ENCODE results near the gene STK38L.

Gene STK38L

DNA sequence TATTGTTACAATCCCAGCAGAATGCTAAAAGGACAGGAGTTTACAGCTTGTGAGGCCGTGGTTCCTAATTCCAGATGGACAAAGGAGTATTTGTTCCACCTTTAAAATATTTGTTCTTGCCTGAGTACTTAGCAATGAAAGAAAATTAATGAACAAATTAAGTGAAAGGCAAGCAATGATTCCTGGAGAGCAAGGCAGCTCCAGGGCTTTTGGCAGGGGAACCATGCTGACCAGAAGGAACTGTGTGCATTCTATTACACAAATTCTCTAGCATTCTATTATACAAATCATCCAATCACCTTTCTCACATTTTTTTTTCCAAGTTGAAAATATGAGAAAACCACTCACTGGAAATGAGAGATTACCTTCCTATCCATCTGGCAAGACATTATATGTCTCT, 86.8 kb downstream of the STK38L start:
- DNase-seq: no peak

DNA sequence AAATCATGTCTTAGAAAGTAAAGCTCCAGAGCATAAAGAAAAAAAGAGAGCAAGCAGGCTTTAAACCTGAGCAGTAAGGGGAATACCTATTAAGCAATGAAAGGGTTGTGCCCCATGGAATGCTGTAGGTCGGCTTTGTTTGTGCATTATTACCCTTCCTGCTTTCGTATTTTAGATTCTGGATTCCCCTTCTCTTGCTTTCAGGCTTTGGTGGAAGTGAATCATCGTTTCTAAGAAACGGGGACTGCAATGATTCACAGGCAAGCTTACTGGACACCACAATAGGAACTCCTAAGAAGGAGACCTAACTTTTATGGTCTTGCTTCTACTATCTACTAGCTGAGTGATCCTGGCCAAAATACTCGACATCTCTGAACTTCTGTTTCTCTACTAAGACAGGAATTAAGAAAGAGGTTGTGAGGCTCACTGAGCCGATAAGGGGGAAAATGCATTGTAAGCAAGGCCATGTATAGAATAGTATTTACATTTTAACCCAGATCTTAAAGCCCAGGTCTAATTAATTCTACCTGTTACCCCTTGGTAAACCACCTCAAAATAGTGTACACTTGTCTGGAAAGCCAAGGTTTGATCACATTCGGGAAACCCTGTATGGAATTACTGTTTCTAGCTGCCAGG, 87.3 kb downstream of the STK38L start:
- no peak for DNase-seq

DNA sequence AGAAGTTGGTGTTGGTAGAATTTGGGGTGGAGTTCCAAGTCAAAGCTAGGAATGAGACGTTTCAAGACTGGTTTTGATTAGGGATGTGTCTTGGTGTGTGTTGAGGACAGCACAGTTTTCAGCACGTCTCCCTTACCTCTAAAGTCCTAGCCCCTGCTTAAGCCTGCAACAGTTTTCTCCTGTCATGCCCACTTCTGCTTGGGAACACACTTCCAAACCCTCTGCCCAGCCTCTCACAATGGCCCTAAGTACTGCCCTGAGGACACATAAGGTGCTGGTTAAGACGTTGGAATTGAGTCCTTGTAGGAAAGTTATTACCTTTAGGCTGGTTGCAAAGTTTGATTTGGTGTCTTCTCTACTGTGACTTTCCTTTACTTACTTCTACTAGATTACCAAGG, 87.8 kb downstream of the STK38L start:
- no peak for DNase-seq

DNA sequence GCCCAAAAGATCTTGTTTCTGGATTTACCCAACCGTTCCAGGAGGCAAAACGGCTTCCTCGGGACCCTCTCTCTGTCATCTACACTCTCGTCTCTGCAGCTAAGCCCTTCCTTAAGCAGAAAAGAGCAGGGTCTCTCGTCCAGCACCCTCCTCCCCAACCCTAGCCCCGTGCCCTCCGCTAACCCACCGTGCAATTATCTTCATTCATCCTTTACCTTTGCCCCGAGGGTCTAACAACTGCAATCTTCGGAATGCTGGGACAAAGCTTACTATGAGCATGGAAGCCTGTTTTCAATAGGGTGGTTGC, 88.3 kb downstream of the STK38L start:
- DNase-seq: no peak

DNA sequence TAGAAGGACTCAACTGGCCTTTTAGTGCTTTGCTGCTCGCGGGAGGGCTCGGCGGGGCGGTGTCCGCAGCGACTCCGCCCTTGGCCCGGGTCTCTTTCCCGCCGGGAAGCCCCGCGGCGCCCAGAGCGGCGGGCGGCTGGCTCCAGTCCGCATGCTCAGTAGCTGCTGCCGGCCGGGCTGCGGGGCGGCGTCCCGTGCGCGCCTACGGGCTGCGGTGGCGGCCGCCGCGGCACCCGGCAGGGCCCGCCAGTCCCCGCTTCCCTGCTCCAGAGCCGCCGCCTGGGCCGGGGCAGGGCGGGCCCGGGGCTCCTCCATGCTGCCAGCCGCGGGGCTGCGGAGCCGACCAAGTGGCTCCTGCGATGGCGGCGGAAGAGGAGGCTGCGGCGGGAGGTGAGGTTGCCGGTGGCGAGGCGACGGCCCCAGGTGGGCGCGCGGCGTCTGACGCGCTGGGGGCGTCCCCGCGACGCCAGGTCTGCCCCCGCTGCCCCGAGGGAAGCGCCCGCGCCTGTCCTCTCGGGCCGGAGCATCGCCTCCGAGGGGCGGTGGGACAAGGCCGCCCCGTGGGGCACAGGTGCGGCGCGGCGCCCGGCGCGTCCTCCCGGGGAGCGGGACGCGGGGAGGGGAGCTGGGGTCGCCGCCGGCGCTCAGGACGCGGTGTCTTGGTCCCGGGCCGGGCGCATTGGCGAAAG, 88.8 kb downstream of the STK38L start, which contains the start of gene BMAL2:
BMAL2 (plus strand) TSS at position 123 of the 689 bp plus-strand sequence; CDS start at position 360, 237 bp downstream.
- peak; percentile 38 for DNase-seq

DNA sequence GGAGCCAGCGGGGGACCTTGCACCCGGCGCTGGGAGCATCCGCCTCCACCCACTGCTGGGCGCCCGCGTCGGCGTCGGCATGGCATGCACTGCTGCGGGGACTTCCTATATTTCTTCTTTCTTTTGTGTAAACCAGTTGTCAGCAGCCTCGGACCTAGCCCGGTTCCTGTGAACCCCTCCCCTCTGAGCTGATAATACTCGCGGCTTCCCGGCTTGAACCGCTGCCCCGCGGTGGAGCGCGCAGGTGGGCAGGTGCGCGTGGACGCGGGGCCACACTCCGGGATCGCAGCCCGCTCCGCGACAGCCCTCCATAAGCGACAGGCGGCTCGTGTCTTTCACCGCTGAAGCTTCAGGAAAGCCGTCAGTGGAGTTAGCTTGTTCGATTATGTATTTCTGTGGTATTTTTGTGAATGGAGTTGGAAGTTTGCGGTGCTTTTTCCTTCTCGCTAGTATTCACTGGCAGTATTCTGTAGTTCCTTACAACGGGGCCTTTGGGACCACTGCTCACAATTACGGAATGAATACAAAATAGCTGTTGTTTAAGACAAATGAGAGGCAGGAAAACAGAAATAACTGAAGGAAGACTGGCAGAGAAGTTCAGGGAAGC, 89.4 kb downstream of the STK38L start:
- DNase-seq: peak; percentile 36

DNA sequence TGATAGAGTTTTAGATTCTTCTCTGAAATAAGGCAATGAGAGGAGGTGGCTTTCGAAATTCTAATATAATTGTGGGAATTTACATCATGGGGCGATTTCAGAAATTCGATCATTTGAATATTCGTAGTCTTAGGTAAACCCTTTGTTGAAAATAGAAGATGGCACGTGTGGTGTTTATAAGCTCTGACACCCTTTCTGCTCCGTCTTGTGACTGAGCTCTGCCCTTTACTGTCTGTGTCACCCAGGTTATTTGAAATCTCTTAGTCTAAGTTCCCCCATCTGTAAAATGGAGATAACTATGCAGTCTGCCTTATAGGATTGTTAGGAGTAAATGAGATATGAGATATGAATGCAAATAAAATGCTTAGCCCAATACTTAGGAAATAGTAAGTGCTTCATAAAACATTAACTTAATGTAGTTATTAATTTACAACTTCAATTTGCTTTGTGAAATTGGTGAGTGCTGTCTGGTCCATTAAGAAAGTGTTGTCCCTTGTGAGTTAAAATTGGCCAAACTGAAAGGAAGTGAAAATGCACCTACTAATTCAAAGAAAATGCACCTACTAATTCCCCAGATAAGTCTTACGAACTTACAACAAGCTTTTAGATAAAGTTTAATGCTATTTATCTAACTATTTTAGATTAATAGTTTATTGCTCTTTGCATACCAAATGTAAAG, 90.1 kb downstream of the STK38L start:
- DNase-seq: no peak

DNA sequence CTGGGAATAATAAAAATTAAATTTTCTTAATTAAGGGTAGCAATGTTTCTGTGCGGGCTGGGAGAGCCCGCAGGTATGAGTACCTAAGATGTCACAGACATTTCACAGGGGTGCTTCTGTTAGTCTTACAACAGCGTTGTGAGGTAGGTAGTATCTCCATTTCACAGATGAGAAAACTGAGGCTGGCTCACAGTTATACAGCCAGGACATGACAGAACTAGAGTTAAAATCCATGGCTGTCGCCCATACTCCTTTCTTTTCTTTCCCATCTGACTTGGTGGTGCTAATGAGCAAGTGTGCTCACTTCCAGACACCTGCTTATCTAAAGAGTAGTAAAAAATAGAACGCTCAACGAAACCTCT, 90.6 kb downstream of the STK38L start:
- DNase-seq: no peak

DNA sequence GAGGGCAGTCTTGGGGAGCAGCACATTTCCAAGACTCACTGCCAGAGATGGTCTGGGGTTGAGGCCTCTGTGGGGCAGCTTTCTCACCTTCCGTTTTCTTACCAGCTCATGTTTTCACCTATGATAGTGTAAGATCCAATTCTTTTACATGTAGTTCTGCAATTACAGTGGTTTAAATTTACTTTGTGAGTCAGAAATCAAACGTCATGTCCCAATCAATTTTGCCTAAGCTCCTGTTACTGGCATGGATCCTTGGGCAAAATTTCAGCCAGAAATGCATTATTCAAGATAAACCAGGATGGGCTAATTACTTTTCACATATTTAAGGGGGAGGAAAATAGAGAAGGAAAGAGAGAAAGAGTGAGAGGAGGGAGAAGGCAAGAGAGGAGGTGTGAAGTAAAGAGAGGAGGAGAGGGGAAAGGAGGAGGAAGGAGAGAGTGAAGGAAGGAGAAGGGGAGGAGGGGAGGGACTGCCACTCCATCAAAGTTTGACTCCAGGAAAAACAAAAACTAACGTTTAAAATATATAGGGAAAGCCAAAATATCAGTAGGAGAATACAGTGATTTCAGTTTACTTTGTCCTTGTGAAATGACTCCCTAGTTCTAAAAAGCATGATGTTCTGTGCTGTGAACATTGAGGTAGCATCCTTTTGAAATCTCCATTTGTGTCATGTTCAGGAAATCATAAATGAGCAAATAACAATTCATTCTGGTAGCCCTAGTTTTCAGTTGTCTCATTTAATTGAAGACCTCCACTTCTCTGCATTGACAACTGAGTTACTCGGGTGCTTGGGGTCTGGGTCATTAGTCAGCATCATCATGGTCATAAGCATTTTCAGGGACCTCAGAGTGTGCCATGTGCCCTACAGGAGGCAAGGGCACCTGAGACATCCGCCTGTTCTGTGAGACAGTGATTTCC, 91.5 kb downstream of the STK38L start:
- no peak for DNase-seq

DNA sequence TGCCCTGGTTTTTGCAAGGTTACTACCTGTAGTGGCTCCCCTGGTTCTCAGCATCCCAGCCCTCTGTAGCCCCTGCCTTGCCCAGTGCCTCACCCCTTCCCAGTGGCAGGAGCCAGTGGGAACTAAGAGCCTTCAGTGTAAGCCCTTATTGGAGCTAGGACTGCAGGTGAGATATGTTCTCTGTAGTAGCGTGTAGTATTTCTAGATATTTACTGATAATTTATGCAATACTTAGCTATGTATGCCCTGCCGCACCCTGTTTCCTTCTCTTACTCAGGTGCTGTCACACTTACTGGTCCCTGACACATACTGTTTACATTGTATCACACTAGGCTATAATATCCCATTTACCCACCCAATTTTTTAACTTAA, 92.2 kb downstream of the STK38L start:
- DNase-seq: no peak

DNA sequence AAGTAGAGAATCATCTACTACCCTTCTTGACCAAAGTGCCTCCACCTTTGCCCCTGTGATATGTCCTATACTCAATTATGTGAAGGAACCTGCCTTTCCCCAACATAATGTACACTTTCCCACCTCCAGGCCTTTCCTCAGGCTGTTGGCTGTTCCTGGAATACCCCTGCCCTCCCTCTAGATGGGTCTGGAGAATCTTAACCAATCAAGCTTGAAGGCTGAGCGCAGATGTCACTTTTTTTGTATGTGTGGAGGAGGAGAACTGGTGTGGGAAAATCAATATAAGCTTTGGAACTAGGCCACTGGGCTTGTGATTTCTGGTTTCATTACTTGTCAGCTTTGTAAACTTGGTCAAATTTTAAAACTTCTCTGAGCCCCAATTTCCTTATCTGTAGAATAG, 93.3 kb downstream of the STK38L start:
- no peak for DNase-seq

DNA sequence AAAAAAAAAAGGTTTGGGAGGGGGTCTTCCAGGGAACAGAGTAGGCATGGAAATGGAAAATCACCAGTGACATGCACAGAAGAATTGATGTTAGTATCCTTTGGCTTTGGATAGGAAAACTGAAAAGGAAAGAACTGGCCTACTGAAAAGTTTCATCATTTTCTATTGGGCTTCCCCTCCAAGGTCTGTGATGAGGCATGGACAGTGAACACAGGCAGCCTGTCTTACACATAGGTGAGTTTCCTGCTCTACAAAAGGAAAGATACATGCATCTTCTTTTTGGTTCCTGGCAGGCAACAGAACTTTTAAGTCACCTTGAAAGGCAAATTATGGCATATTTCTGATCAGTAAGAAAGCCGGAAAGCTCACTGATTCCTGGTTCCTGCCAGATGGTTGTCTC, 94.4 kb downstream of the STK38L start:
- DNase-seq: no peak

DNA sequence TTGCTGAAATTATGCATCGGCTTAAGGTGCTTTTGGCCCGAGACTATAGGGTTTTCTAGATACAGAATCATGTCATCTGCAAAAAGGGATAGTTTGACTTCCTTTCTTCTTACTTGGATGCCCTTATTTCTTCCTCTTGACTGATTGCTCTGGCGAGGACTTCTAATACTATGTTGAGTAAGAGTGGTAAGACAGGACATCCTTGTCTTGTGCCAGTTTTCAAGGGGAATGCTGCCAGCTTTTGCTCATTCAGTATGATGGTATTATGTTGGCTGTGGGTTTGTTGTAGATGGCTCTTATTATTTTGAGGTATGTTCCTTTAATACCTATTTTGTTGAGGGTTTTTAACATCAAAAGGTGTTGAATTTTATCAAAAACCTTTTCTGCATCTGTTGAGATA, 96.9 kb downstream of the STK38L start:
- no peak for DNase-seq

DNA sequence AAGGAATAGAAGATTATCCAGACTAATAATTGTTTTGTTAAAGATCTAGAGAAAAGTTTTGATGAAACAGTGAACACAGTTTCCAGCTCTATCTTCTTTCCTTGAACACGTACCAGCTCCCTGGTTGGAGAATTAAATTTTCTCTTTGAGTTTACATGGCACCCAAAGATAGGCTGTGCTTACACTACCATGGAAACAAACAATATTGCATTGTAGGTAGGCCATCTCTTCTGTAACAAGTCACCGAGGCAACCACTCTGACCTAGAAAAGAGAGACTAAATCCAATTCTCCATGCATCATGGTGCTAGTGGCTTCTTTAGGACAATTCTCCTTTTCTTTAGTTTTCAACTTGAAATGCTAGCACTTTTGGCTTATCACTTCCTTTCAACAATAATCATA, 98.5 kb downstream of the STK38L start:
- DNase-seq: no peak

DNA sequence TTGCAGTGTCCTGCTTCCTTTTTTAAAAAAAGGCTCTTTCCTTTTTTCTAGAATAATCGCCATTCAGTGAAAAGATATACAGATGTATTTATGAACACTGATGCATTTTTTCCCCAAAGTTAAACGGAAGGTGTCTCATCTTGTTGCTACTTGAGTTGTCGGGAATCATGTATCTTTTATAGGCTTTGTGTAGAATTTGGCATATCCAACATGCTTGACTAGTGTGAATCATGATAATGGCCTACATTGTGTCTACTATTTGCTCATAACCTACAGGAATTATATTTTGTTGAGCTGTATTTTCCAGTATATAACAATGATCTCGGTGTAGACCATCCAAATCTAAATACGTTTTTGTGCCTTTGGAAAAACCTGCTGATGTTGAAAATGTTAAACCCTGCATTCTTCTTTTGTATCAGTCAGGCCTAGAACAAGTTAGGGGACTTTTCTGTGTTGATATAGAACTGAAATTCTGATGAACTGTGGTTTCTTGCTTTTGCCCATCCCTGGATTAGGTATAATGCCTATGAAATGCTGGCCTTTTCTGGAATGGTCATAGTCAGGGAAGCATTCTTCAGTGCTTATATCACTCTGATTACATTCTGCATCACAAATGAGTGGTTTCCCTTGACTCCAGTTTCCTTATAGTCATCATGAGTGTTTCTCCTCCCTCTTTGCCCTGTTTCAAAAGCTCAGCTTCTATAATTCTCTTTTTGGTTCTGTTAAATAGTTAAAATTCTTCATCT, 99.3 kb downstream of the STK38L start:
- DNase-seq: no peak

DNA sequence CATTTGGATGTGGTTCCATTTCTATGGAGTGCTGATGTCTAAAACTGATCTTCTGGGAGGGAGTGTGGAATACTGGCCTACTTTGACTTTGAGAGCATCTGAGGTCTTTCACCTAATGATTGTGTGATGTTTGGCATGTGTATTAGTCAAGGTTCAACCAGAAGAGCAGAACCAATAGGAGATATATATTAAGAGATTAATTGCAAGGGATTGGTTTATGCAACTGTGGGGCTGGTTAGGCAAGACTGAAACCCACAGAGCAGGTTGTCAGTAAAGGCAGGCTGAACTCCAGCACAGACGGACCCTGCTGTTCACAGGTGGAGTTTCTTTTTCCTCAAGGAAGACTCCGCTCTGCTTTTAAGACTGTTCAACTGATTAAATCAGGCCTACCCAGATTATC, 100.2 kb downstream of the STK38L start:
- no peak for DNase-seq

DNA sequence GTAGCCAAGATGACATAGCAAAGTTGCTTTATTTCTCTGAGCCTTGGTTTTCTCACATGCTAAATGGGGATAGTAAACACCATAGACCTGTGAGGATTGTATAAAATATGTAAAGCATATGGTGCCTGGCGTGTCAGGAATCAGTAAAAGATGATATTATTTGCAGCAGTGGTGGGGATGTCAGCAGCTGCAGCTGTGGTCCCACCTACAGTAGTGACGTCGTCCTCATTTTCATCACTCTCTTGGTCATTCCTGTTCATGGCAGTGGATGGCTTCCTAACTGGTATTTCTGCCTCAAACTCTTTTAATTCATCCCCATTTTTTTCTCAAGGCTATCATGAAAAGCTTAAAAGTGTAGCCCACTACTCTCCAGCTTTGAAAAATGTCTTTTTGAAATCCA, 100.7 kb downstream of the STK38L start:
- DNase-seq: no peak

DNA sequence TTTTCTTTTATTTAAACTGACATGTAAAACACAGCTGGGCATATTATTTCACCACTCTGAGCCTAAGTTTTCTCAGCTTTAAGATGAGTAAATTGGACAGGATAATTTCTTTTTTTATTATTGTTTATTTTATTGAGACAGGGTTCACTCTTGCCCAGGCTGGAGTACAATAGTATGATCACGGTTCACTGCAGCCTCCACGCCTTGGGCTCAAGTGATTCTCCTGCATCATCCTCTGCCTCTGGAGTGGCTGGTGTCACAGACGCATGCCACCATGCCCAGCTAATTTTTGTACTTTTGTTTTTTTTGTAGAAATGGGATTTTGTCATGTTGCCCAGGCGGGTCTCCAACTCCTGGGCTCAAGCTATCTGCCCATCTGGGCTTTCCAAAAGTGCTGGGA, 101.3 kb downstream of the STK38L start:
- no peak for DNase-seq

DNA sequence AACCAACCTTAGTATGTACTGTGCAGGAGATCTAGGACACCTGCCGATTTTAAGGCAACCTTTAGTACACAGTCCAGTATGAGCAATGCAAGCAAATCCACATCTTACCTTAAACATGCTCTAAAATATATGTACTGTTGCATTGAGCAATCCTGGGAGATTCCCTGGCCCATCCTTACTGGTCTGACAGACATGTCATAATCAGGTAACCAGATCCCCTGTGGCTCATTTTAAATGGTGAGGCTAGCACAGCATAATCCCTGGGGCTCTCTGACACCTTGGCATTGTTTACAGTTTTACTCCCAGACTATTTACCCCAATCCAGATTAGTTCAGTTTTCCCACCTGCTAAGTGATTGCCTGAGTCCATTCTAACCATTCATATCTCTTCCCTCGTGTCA, 103.7 kb downstream of the STK38L start:
- no peak for DNase-seq

DNA sequence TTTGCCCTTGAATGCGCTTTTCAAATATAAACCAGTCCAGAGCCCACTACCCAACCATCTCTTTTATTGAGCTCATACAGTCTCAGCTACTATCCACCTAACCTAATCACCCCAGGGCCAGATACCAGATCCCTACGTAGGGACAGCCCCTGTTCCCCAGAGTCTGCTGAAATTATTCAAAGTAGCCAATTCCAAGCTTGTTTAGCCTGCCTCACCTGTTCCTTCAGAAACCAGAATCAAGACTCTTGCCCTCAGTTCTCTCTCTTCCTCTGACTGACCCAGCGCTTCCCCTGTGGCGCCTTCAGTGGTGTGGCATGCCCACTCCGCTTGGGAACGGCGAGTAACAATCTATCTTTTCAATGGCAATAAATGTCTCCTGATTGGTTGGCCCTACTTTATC, 107.4 kb downstream of the STK38L start:
- DNase-seq: no peak

DNA sequence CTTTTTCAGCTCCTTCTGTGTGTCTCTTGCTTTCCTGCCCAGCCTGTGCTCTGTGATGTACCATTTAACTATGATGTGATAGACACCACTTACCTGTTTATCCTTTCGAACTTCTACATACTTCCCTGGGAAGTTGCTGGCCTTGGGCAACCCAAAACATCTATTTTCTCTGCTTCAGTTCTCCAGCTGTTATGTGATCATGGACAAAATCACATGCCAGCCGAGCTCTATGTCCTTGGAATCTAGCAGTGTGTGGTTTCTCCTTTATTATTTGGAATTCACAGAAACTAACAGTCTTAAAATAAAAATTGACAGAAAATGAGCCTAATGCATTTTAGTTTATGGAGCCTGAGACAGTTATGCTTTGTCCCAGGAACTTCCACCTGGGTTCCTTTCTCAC, 111.4 kb downstream of the STK38L start:
- no peak for DNase-seq

DNA sequence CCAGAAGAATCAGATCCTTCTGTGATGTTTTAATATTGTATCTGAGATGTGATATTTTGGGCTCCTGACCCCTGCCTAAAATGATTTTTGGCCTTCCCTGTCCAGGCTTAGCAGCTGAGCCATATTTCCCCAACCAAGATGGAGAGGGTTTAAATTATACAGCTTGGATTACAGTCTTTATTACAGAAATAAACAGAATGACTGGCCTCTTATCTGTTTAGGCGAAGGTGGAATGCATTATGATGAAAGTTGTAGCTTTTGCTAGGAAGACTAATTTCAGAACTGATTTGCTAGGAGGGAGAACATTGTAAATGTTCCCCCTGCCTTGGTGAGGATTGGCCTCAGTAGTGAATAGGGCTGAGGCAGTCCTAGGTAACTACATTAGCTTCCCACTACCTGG, 111.9 kb downstream of the STK38L start:
- DNase-seq: no peak

Measured in activated naive CD4-positive, alpha-beta T cell treated with anti-CD3 and anti-CD28 coated beads, Interleukin-2, amount 50 U/mL, for 16 hours (primary cell).